ENCODE results near the gene GGT6. TPM values are rescaled to one million over a fixed set of nuclear protein-coding genes. Genes with fewer than 3 reads are reported as not detected.

Gene GGT6
- total and polyA plus RNA-seq, 2 of the 13 experiments (the other 11 are each of a cell fraction or from before 2014, with no cell fraction given), result 0.16 to 0.80 TPM

DNA sequence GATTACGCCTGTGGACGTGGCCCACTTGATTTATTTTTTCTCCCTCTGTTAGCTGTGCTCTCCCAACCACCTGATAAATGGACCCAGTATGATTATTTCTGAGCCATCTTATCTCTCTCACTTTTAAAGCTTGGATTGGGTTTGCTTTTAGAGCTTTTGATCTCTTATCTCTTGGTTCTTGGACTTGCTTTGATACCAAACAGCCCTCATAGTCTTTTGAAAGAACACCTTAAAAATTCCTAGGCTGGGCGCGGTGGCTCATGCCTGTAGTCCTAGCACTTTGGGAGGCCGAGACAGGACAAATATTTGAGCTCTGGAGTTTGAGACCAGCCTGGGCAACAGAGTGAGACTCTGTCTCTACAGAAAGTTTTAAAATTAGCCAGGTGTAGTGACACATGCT lies 49.8 kb upstream of the GGT6 start:
- Histone ChIP-seq H4K20me1 (ENCODE audit: insufficient read depth, low read length) (no peaks in the 10 kb centered on the region), H3K9me3 (ENCODE audit: low read length) (no peaks in the 10 kb centered on the region), H3K36me3 (replicated peaks in 1 of 2; ENCODE audit: control insufficient read depth in 1 of 2, insufficient read depth in 2 of 2, low read length in 2 of 2) (no peaks in the 10 kb centered on the region), H3K9ac (ENCODE audit: insufficient read depth, low read depth, low read length) (no peak overlapping the region), H2AFZ (ENCODE audit: low read length) (no peak overlapping the region), H3K27me3 (ENCODE audit: control insufficient read depth in 1 of 2, insufficient read depth in 2 of 2, low read length in 2 of 2) (no peaks in the 10 kb centered on the region), H3K4me3 (replicated peaks in 1 of 3; ENCODE audit: insufficient read depth in 1 of 3, low read depth in 2 of 3, low read length in 3 of 3) (0 out of 6 replicates have a peak overlapping the region, but pooled peaks of 1 of the 3 experiments have one; percentile 0), H3K4me2 (ENCODE audit: low read depth, low read length) (peak overlapping the region; percentile 59), H3K4me1 (ENCODE audit: insufficient read depth, low read length) (peaks cover 54% of the 10 kb centered on the region), H3K79me2 (ENCODE audit: insufficient read depth, low read length) (no peaks in the 10 kb centered on the region), H3K27ac (ENCODE audit: extremely low read length, insufficient read depth, low read length) (no peak overlapping the region)
- CTCF ChIA-PET (ENCODE audit: low intra/inter-chr PET ratio, low total read pairs), result no interaction called here
- ATAC-seq (peak; percentile 54), FAIRE-seq (peak; percentile 79), DNase-seq (ENCODE audit: low spot score) (peak; percentile 80)
- TF ChIP-seq ZNF121 (CRISPR knock-in tag; IDR thresholded peaks at IDR 0.05) (peak; percentile 87), ZNF746 (CRISPR knock-in tag; IDR thresholded peaks at IDR 0.05) (no peak), NONO (IDR thresholded peaks at IDR 0.05) (no peak), NONO (CRISPR knock-in tag; conservative IDR thresholded peaks at IDR 0.05) (no peak), TCF7 (IDR thresholded peaks at IDR 0.05; ENCODE audit: low read depth) (peak; percentile 59; the same call in 1 of the 2 replicates), EP300 (IDR thresholded peaks at IDR 0.05; ENCODE audit: low read depth in 2 of 2, low read length in 2 of 2) (peak in 1 of 2 experiments; percentile 48; a peak in 1 of 4 replicates), EP300 (CRISPR knock-in tag; IDR thresholded peaks at IDR 0.05; ENCODE audit: borderline replicate concordance) (no peak), ISL2 (CRISPR knock-in tag; IDR thresholded peaks at IDR 0.05) (peak; percentile 70)
- in situ Hi-C loops (cut with HindIII; ENCODE audit: extremely low pct_ligation_motif_present, low pct_unique_long_range_greater_than_20kb), result no loop called here
- no TSS peak for BruUV-seq (replicated peaks)
- 7% methylated on average over 5 of the region's 5 CpGs for WGBS (ENCODE audit: low lambda C conversion rate)
- POLR2A ChIA-PET, result no interaction called here
- intact Hi-C loops (cut with micrococcal nuclease; ENCODE audit: unreplicated experiment), result no loop called here

DNA sequence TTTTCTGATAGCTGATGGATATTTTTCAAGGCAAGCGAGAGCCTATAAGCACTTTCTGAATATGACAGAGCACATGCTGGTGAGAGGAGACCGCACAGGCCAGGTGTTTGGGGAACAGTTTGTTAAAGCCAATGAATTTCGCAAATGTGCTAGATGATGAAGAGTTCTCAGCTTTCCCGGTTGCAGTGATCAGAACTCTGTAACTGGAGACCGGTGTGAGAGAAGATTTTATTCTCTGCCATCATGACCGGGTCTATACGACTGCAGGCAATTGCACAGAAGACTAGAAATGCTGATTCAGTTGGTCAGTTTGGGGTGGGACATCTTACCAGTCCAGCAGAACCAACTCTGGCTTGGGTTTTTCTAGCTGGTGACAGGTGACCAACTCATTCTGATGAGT lies 49.4 kb upstream of the GGT6 start:
- intact Hi-C loops (cut with micrococcal nuclease; ENCODE audit: unreplicated experiment), result no loop called here
- WGBS (ENCODE audit: low lambda C conversion rate), result 54% methylated on average over 7 of the region's 7 CpGs
- DNase-seq (ENCODE audit: low spot score), result no peak
- TF ChIP-seq HNRNPLL (IDR thresholded peaks at IDR 0.05; ENCODE audit: low read depth, low read length, poor library complexity, severe bottlenecking) (no peak), ZNF777 (CRISPR knock-in tag; IDR thresholded peaks at IDR 0.05) (no peak), ZNF460 (CRISPR knock-in tag; IDR thresholded peaks at IDR 0.05; ENCODE audit: borderline replicate concordance) (no peak), RFX5 (IDR thresholded peaks at IDR 0.05; ENCODE audit: low read depth, low read length) (0 out of 2 replicates have a peak, but pooled peaks have one; percentile 45)
- TF ChIP-seq, protein P1, sequence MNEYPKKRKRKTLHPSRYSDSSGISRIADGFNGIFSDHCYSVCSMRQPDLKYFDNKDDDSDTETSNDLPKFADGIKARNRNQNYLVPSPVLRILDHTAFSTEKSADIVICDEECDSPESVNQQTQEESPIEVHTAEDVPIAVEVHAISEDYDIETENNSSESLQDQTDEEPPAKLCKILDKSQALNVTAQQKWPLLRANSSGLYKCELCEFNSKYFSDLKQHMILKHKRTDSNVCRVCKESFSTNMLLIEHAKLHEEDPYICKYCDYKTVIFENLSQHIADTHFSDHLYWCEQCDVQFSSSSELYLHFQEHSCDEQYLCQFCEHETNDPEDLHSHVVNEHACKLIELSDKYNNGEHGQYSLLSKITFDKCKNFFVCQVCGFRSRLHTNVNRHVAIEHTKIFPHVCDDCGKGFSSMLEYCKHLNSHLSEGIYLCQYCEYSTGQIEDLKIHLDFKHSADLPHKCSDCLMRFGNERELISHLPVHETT (CRISPR knock-in tag; conservative IDR thresholded peaks at IDR 0.05), result no peak
- no TSS peak for BruUV-seq (replicated peaks)
- in situ Hi-C loops (cut with HindIII; ENCODE audit: extremely low pct_ligation_motif_present, low pct_unique_long_range_greater_than_20kb), result no loop called here
- Histone ChIP-seq H4K20me1 (ENCODE audit: insufficient read depth, low read length) (no peaks in the 10 kb centered on the region), H2AFZ (ENCODE audit: low read length) (no peak overlapping the region), H3K9ac (ENCODE audit: insufficient read depth, low read depth, low read length) (no peak overlapping the region), H3K36me3 (replicated peaks in 1 of 2; ENCODE audit: control insufficient read depth in 1 of 2, insufficient read depth in 2 of 2, low read length in 2 of 2) (no peaks in the 10 kb centered on the region), H3K4me1 (ENCODE audit: insufficient read depth, low read length) (peaks cover 57% of the 10 kb centered on the region), H3K9me3 (ENCODE audit: low read length) (no peaks in the 10 kb centered on the region), H3K79me2 (ENCODE audit: insufficient read depth, low read length) (no peaks in the 10 kb centered on the region), H3K27me3 (ENCODE audit: control insufficient read depth in 1 of 2, insufficient read depth in 2 of 2, low read length in 2 of 2) (no peaks in the 10 kb centered on the region), H3K4me3 (replicated peaks in 1 of 3; ENCODE audit: insufficient read depth in 1 of 3, low read depth in 2 of 3, low read length in 3 of 3) (no peak overlapping the region), H3K4me2 (ENCODE audit: low read depth, low read length) (peak overlapping the region; percentile 59; the same call in 1 of the 2 replicates), H3K27ac (ENCODE audit: extremely low read length, insufficient read depth, low read length) (no peak overlapping the region)
- POLR2A ChIA-PET, result no interaction called here
- ATAC-seq, result no peak
- CTCF ChIA-PET (ENCODE audit: low intra/inter-chr PET ratio, low total read pairs), result no interaction called here
- FAIRE-seq, result no peak
